ENCODE measurements around the gene KIRREL1.

DNA sequence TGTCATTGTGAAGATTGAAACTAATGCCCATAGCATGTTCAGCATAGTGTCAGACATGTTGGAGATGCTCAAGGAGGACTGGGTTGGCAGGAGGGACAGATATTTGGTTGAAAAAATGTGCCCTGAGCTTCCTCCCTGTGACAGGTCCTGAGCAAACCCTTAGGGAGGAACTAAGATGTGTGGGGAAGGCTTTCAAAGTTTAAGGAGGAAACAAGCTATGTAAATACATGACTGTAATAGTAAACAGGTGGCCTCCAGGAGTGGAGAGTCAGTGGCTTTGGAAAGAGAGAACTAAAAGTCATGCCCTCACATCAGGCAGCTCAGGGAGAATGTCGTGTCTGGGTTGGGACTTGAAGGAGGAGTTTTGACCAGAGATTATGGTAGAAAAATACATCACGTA is 9.7 kb upstream of the KIRREL1 start:
- TF ChIP-seq, protein P1, sequence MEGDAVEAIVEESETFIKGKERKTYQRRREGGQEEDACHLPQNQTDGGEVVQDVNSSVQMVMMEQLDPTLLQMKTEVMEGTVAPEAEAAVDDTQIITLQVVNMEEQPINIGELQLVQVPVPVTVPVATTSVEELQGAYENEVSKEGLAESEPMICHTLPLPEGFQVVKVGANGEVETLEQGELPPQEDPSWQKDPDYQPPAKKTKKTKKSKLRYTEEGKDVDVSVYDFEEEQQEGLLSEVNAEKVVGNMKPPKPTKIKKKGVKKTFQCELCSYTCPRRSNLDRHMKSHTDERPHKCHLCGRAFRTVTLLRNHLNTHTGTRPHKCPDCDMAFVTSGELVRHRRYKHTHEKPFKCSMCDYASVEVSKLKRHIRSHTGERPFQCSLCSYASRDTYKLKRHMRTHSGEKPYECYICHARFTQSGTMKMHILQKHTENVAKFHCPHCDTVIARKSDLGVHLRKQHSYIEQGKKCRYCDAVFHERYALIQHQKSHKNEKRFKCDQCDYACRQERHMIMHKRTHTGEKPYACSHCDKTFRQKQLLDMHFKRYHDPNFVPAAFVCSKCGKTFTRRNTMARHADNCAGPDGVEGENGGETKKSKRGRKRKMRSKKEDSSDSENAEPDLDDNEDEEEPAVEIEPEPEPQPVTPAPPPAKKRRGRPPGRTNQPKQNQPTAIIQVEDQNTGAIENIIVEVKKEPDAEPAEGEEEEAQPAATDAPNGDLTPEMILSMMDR (IDR thresholded peaks at IDR 0.05) = no peak
- no peak for TF ChIP-seq POLR2A (IDR thresholded peaks at IDR 0.05; ENCODE audit: low read depth)

All from esophagus muscularis mucosa (tissue), 3 donors.